K562 (cell line): ENCODE measurements around the gene KLHL41. TPM values are rescaled to one million over a fixed set of nuclear protein-coding genes. Genes with fewer than 3 reads are reported as not detected.

Source experiments
- ASH1L ChIP-seq: fragments of 450-650 bp; IDR thresholded peaks from 2 replicates; pipeline ENCODE4 v1.6.1; 2018; ENCODE audit warnings: borderline replicate concordance, mild to moderate bottlenecking, low read depth; ENCODE audit not compliant: partially characterized antibody
- BDP1 ChIP-seq: IDR thresholded peaks from 3 replicates; pipeline ENCODE4 v1.6.1; 2011; ENCODE audit not compliant: insufficient read length, insufficient read depth
- C11orf30 ChIP-seq: fragments of 450-650 bp; IDR thresholded peaks from 2 replicates; pipeline ENCODE4 v1.6.1; 2016; ENCODE audit warnings: low read depth, mild to moderate bottlenecking
- CBX8 ChIP-seq: fragments of 200-600 bp; sonication (generic); IDR thresholded peaks from 2 replicates; pipeline ENCODE4 v1.6.1; 2012; ENCODE audit warnings: borderline replicate concordance, mixed run types, low read depth, mild to moderate bottlenecking, moderate library complexity, mixed read lengths, low read length, control low read depth, inconsistent platforms; ENCODE audit not compliant: poor library complexity, severe bottlenecking; ENCODE audit errors: extremely low read depth
- CEBPB ChIP-seq: fragments of 450-650 bp; IDR thresholded peaks from 2 replicates; pipeline ENCODE4 v1.6.1; 2016; ENCODE audit warnings: missing genetic modification characterization, missing compliant biosample characterization
- DIDO1 ChIP-seq: fragments of 450-650 bp; IDR thresholded peaks from 2 replicates; pipeline ENCODE4 v1.6.1; 2016; ENCODE audit warnings: low read depth, missing biosample characterization, missing genetic modification characterization
- FOXJ2 ChIP-seq: fragments of 200-800 bp; sonication (Bioruptor generic); IDR thresholded peaks from 2 replicates; pipeline ENCODE4 v1.6.1; 2016; ENCODE audit warnings: missing genetic modification characterization, missing compliant biosample characterization
- FOXK1 ChIP-seq: sonication (generic); formaldehyde crosslinking; IDR thresholded peaks from 2 replicates; pipeline ENCODE4 v1.8.0; 2022; ENCODE audit warnings: missing genetic modification reagents, mild to moderate bottlenecking, borderline replicate concordance
- GATA2 ChIP-seq: sonication (generic); formaldehyde crosslinking; IDR thresholded peaks from 2 replicates; pipeline ENCODE4 v1.4.0; 2020; ENCODE audit warnings: mild to moderate bottlenecking, missing genetic modification reagents
- HMGN3 ChIP-seq: IDR thresholded peaks from 2 replicates; pipeline ENCODE4 v1.6.1; 2011; ENCODE audit warnings: borderline replicate concordance, low read depth, mild to moderate bottlenecking, mixed read lengths, low read length; ENCODE audit not compliant: insufficient read length; ENCODE audit errors: extremely low read depth
- KLF6 ChIP-seq: fragments of 250-450 bp; sonication (Bioruptor Pico); IDR thresholded peaks from 2 replicates; pipeline ENCODE4 v1.4.0; 2020; ENCODE audit warnings: mild to moderate bottlenecking, moderate library complexity, borderline replicate concordance
- L3MBTL2 ChIP-seq: fragments of 450-650 bp; IDR thresholded peaks from 2 replicates; pipeline ENCODE4 v1.6.1; 2016; ENCODE audit warnings: mild to moderate bottlenecking, moderate library complexity
- LARP7 ChIP-seq: fragments of 450-650 bp; IDR thresholded peaks from 2 replicates; pipeline ENCODE4 v1.6.1; 2016
- MCM7 ChIP-seq, 2 experiments: fragments of 450-650 bp; IDR thresholded peaks; 2 replicates each; pipeline ENCODE4 v1.6.1; 2016 to 2018
- NCOR1 ChIP-seq: fragments of 450-650 bp; IDR thresholded peaks from 2 replicates; pipeline ENCODE4 v1.6.1; 2016; ENCODE audit warnings: mild to moderate bottlenecking, moderate library complexity
- POLR3G ChIP-seq: IDR thresholded peaks from 2 replicates; pipeline ENCODE4 v1.6.1; 2011; ENCODE audit not compliant: insufficient read length, insufficient replicate concordance; ENCODE audit errors: extremely low read depth
- SIN3B ChIP-seq: fragments of 450-650 bp; IDR thresholded peaks from 2 replicates; pipeline ENCODE4 v1.6.1; 2017; ENCODE audit warnings: low read depth, mild to moderate bottlenecking, moderate library complexity
- SIRT6 ChIP-seq: IDR thresholded peaks from one replicate; pipeline ENCODE4 v1.6.1; 2012; ENCODE audit warnings: low read depth, mild to moderate bottlenecking, control low read depth, inconsistent platforms, low read length, moderate library complexity
- SMARCC2 ChIP-seq: fragments of 450-650 bp; IDR thresholded peaks from 2 replicates; pipeline ENCODE4 v1.6.1; 2017; ENCODE audit warnings: antibody characterized with exemption, moderate library complexity, mild to moderate bottlenecking, low read depth
- SRSF3 ChIP-seq: fragments of 200-400 bp; formaldehyde crosslinking; IDR thresholded peaks from 2 replicates; pipeline ENCODE4 v1.6.1; 2016; ENCODE audit warnings: mild to moderate bottlenecking, low read length, moderate library complexity; ENCODE audit not compliant: insufficient read depth
- TARDBP ChIP-seq: fragments of 450-650 bp; IDR thresholded peaks from 2 replicates; pipeline ENCODE4 v1.6.1; 2016
- TBL1XR1 ChIP-seq, 2 experiments: IDR thresholded peaks; 2 replicates each; pipeline ENCODE4 v1.6.1; 2012; ENCODE audit warnings: improper control_type of control experiment in 2 of 2, low read length in 2 of 2, mild to moderate bottlenecking in 1 of 2
- ZBTB17 ChIP-seq: fragments of 450-650 bp; formaldehyde crosslinking; IDR thresholded peaks from 2 replicates; pipeline ENCODE4 v1.4.0; 2020; ENCODE audit warnings: mild to moderate bottlenecking
- ZNF436 ChIP-seq: fragments of 250-450, 450-650 bp; sonication (Bioruptor Pico); formaldehyde crosslinking; IDR thresholded peaks from 2 replicates; pipeline ENCODE4 v1.7.0; 2020; ENCODE audit warnings: mild to moderate bottlenecking
- polyA plus RNA-seq, 8 experiments: library from polyadenylated mRNA; depleted of rRNA in 4 of 8; stranded (reverse) in 5 of 8; unstranded in 3 of 8; fragments of >200 nt; fragmentation: Nextera tagmentation in 2 of 8; fragmentation: Illumina TruSeq in 1 of 8; extraction: Ambion mirVana in 2 of 8; extraction: Trizol in 1 of 8; gene quantifications; 2 replicates each; pipeline versions ENCODE4 v1.2.1 to v1.2.3, GENCODE V29; 2011 to 2014; ENCODE audit warnings: inconsistent platforms in 1 of 8, missing spikeins in 1 of 8
- total RNA-seq, 7 experiments: library from RNA; depleted of rRNA in 6 of 7; stranded (reverse); fragments of >200 nt in 6 of 7; fragmentation: Illumina TruSeq in 2 of 7; extraction: Trizol in 2 of 7; gene quantifications; 2 replicates each; pipeline versions ENCODE4 v1.2.1 to v1.2.3, GENCODE V29; 2011 to 2021; ENCODE audit warnings: low replicate concordance in 1 of 7
- TF ChIP-seq, protein P1 (sequence below): fragments of 250-450 bp; sonication (Bioruptor Pico); IDR thresholded peaks from 2 replicates; pipeline ENCODE4 v1.4.0; 2020; ENCODE audit warnings: borderline replicate concordance
- TF ChIP-seq, protein P2 (sequence below): fragments of 450-650 bp; IDR thresholded peaks from 2 replicates; pipeline ENCODE4 v1.6.1; 2016; ENCODE audit warnings: missing biosample characterization, missing genetic modification characterization
- TF ChIP-seq, protein P3 (sequence below): sonication (generic); formaldehyde crosslinking; IDR thresholded peaks from 2 replicates; pipeline ENCODE4 v1.8.0; 2022; ENCODE audit warnings: mild to moderate bottlenecking, missing genetic modification reagents

Gene KLHL41
- total and polyA plus RNA-seq, 9 of the 15 experiments (the other 6 are each of a cell fraction or from before 2014, with no cell fraction given) = 0.05 to 1.5 (median 0.09) TPM

- TF ChIP-seq MCM7 (IDR thresholded peaks at IDR 0.05) (no peak), L3MBTL2 (peak; percentile 81), CEBPB (tag) (no peak), TBL1XR1 (IDR thresholded peaks at IDR 0.05; ENCODE audit: low read length in 2 of 2) (peak; percentile 67 to 76; a peak in 3 of 4 replicates), LARP7 (no peak), DIDO1 (tag) (peak; percentile 55; the same call in 1 of the 2 replicates), CBX8 (no peak), FOXJ2 (tag) (0 out of 2 replicates have a peak, but pooled peaks have one; percentile 30), KLF6 (CRISPR knock-in tag) (no peak; the same call in 1 of the 2 replicates), GATA2 (CRISPR knock-in tag) (no peak; the same call in 1 of the 2 replicates), SIN3B (no peak), SIRT6 (no peak), POLR3G (no peak), TARDBP (no peak), ZNF436 (CRISPR knock-in tag) (no peak), NCOR1 (peak; percentile 56), BDP1 (no peak), ZBTB17 (no peak), FOXK1 (no peak; the same call in none of the 2 replicates), HMGN3 (no peak), SMARCC2 (no peak; the same call in 1 of the 2 replicates), ASH1L (peak; percentile 80), C11orf30 (0 out of 2 replicates have a peak, but pooled peaks have one; percentile 14), SRSF3 (no peak)
- TF ChIP-seq, protein P1, sequence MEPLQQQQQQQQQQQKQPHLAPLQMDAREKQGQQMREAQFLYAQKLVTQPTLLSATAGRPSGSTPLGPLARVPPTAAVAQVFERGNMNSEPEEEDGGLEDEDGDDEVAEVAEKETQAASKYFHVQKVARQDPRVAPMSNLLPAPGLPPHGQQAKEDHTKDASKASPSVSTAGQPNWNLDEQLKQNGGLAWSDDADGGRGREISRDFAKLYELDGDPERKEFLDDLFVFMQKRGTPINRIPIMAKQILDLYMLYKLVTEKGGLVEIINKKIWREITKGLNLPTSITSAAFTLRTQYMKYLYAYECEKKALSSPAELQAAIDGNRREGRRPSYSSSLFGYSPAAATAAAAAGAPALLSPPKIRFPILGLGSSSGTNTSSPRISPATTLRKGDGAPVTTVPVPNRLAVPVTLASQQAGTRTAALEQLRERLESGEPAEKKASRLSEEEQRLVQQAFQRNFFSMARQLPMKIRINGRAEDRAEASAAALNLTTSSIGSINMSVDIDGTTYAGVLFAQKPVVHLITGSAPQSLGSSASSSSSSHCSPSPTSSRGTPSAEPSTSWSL (CRISPR knock-in tag) = no peak
- TF ChIP-seq, protein P2, sequence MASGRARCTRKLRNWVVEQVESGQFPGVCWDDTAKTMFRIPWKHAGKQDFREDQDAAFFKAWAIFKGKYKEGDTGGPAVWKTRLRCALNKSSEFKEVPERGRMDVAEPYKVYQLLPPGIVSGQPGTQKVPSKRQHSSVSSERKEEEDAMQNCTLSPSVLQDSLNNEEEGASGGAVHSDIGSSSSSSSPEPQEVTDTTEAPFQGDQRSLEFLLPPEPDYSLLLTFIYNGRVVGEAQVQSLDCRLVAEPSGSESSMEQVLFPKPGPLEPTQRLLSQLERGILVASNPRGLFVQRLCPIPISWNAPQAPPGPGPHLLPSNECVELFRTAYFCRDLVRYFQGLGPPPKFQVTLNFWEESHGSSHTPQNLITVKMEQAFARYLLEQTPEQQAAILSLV (tag) = 0 out of 2 replicates have a peak, but pooled peaks have one; percentile 21
- TF ChIP-seq, protein P3, sequence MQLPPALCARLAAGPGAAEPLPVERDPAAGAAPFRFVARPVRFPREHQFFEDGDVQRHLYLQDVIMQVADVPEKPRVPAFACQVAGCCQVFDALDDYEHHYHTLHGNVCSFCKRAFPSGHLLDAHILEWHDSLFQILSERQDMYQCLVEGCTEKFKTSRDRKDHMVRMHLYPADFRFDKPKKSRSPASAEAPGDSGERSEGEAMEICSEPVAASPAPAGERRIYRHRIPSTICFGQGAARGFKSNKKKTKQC (CRISPR knock-in tag) = no peak
Measured at GRCh38 chr2:169573160-169573973, 63.9 kb downstream of the KLHL41 start, which contains the start of gene FASTKD1 (continued).
